WI38 (cell line): ENCODE measurements around the gene ZBTB46.

Experiments
- H3K4me3 ChIP-seq: 2 replicates; pipeline ENCODE4 v1.5.1; 2011; ENCODE audit warnings: low read depth, mild to moderate bottlenecking, control low read depth, low read length
- TF ChIP-seq, protein P1 (sequence below): IDR thresholded peaks from 2 replicates; pipeline ENCODE4 v1.5.1; 2012; ENCODE audit warnings: low read depth, mild to moderate bottlenecking, control low read depth, low read length

Gene ZBTB46

DNA sequence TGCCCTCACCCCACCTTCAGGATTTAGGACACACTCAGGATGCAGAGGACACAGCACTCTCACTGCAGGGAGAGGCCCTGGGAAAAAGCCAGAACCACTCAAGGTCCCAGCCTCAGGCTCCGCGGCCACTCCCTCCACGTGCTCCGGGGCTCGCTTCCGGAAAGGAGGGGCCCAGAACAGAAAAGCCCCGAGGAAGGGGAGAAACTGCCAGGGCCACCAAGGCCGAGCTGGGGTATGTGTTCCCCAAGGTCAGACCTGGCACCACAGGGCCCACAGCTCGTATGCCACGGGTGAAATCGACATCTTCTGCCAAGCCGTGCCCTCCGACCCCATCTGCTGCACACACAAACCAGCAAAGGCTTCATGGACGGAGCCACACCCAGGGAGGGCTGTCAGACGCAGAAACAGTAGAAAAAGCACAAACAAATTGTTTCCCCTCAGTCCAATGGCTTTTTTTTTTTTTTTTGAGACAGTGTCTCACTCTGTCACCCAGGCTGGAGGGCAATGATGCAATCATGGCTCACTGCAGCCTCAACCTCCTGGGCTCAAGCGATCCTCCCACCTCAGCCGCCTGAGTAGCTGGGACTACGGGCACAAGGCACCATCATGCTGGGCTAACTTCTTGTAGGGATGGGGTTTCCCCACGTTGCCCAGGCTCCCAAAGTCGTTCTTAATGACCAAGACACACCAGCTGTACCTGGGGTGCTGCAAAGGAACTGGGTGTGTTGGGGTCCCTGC lies 58.1 kb downstream of the ZBTB46 start:
- TF ChIP-seq, protein P1, sequence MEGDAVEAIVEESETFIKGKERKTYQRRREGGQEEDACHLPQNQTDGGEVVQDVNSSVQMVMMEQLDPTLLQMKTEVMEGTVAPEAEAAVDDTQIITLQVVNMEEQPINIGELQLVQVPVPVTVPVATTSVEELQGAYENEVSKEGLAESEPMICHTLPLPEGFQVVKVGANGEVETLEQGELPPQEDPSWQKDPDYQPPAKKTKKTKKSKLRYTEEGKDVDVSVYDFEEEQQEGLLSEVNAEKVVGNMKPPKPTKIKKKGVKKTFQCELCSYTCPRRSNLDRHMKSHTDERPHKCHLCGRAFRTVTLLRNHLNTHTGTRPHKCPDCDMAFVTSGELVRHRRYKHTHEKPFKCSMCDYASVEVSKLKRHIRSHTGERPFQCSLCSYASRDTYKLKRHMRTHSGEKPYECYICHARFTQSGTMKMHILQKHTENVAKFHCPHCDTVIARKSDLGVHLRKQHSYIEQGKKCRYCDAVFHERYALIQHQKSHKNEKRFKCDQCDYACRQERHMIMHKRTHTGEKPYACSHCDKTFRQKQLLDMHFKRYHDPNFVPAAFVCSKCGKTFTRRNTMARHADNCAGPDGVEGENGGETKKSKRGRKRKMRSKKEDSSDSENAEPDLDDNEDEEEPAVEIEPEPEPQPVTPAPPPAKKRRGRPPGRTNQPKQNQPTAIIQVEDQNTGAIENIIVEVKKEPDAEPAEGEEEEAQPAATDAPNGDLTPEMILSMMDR = no peak
- no peak overlapping the region for H3K4me3 ChIP-seq

DNA sequence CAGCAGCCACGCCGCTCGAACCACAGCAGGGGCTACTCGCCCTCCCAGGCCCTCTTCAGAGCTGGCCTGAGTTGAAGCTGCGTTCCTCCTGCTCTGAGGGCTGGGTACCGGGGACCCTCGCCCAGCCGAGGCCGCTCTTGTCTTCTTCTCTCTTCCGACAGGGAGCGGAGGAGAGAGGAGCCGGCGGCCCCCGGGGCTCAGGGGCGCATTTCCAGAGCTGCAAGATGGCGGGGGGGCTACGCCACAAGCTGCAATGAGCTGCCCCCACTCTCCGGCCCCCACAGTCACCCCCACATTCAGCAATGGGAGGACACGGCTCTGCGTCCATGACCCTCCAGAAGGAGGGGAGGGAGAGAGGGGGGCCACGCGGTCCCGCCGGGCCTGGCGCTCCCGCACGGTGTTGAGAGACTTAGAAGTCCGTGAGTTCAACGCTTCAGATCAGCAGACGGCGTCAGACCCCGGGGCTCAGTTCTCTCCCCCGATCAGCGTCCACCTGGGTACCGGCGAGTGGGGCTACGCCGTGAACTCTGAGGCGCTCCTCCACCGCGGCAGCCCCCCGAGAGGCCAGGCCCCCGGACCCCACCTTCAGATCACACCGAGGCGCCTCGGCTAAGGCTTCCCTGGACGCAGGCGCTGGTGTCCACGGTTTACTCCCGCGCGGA lies 59.9 kb downstream of the ZBTB46 start:
- TF ChIP-seq, protein P1 = no peak

DNA sequence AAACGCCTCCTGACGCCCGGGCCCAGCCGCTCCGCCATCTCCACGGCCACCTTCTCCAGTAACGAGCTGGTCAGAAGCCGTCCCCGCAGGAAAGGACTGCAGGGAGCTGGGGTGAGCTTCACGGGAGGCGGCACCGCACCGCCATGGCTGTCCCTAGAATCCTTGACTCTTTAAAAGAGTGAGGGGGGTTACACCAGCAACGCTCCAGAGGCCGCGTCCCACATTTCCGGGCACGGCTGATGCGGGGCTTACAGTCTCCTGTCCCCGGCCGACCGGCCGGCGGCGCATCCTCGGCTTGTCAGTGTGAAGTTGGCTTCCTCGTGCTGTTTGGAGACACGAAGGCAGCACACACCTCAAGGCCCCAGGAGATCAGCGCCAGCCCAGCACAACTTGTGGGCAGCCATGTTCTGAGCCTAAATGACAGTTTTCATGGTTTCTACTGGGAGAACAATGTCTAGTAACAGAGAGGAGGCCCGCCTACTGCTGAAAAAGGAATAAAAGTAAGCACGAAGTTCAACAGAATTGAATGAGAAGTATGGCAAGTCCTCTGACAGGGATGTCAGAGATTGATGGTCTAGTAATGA lies 61.1 kb downstream of the ZBTB46 start:
- no peak overlapping the region for H3K4me3 ChIP-seq
- TF ChIP-seq, protein P1 = no peak

More for the DNA sequence above, 59.9 kb downstream of the ZBTB46 start:
- no peak overlapping the region for H3K4me3 ChIP-seq

DNA sequence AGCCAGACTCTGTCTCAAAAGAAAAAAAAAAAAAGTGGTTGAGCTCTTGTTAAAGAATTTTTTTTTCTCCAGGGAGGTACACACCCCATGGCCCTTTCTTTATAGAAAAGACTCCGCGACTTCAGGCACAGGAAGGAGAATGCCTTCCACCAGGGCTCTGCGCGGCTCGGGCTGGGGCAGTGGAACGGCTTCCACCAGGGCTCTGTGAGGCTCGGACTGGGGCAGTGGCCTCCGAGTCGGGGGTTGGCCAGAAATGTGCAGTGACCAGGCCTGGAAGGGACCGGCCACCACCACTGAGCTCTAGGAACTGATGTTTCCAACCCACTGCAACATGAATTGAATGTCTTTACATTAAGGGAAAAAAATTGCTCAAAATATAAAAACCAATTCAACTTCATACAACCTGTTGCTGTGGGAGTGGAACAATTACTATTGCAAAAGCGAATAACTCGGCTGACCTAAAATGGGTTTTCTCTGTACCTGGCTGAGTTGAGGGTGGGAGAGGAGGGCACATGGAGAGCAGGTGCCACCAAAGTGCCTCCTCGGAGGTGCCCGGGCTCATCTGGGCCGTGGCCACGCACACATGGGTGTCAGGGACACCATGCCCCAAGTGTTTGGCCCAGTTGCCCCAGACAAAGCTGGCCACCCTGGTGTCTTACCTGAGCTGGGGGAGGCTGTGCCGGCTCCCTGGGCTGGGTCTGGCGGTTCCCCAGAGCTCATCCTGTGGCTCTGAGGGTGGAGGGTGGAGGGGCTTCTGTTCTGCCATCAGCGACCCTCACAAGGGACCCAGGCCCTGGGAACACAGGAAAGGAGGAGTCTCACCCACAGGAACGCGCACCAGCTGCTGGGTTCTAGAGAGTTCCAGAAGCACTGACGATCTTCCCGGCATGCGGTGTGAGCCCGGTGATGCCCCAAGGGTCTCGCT lies 62.2 kb downstream of the ZBTB46 start:
- TF ChIP-seq, protein P1 = no peak
- no peak overlapping the region for H3K4me3 ChIP-seq

DNA sequence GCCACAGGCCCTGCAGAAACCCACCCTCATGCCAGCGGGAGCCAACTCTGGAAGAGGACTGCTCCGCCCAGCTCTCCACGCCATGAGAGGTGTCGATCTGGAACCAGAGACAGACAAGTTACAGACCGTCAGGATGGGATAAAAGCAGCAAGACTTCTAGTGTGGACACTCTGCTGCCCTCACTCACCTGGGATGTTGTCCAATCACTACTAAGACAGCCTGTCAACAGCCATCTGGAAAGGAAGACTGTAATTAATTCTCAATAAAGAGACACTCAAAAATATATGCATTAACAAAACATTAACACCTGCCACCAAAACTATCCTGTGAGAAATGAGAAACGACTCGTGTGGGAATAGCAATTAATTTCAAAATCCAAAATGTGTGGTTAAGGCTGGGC lies 63.2 kb downstream of the ZBTB46 start:
- TF ChIP-seq, protein P1 = no peak
- H3K4me3 ChIP-seq = no peak overlapping the region

GRCh38 chr20:63767456-63767855 lies 63.6 kb downstream of the ZBTB46 start:
- no peak overlapping the region for H3K4me3 ChIP-seq
- TF ChIP-seq, protein P1 = no peak
